IPS-18c (cell line): ENCODE results near the gene HIVEP1.

Experiments used
- H3K4me3 ChIP-seq: 2 replicates; pipeline ENCODE4 v1.7.0; 2013; ENCODE audit warnings: low read depth, mild to moderate bottlenecking, low read length, moderate library complexity; ENCODE audit not compliant: insufficient read depth
- H3K9me3 ChIP-seq: one replicate; pipeline ENCODE4 v1.6.1; 2013; ENCODE audit warnings: mild to moderate bottlenecking, low read length, moderate library complexity; ENCODE audit not compliant: control insufficient read depth, insufficient read depth

The HIVEP1 gene

DNA sequence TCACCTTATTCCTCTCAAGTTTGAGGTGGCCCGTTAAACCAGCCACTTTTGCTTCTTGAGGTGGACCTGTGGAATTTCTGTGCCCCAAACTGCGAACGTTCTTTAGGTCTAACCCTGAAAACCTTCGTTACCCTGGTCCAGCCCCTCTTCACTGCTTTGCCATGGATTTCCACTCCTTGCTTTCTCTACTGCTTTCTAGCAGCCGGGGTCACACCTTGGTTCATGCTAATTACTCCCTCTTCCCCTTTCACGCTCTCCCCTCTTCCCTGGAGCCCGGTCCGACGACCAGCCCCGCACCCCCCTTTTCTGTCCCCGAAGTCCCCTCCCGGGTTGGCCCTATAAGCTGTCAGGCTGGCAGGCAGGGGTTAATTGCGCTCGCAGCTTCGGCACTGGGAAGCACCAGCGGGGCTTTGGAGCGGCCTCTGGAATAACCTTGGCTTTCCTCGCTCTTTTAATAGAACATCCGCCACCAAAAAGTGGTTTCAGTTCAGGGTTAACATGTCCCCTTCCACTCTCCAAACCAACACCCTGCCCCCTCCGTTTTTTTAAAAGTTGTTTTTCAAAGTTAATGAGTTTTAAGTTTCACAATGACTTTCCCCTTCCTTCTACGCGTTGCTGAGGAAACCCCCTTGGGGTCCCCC, 1.4 kb upstream of the HIVEP1 start:
- H3K9me3 ChIP-seq: no peaks in the 10 kb centered on the region
- peak overlapping the region; percentile 56 for H3K4me3 ChIP-seq

DNA sequence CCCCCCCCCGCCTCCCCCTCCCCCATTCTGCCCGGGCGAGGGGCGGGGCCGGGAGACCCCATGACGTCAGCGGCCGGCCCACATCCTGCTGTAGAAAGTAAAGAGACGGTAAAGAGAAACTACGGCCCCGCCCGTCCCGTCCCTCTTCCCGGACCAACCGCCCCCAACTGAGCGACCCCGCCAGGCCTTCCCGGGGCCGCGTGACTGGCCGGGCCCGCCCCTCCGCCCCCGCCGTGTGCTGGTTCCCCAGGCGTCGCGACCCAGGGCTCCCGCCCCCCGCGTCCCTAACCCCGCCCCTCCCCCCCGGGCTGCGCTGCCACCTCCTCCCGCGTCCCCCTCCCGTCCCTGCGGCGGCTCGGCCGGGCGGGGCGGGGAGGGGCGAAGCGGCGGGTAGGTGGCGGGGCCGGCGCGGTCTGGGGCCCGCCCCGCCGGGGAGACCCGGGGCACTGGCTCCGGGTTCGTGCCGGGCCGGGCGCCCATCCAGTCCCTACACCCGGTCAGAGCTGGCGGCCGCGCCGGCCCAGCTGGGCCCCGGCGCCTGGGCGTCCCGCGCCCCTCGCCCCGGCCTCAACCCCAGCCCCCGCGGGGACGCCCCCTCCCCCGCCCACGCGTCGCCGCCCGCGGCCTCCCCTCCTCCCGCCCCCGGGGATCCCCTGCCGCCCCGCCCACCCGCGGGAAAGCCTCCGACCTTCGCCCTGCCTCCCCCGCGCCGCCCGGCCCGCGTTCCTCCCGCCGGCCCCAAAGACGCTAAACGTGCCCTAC, 655 bp upstream of the HIVEP1 start:
- Histone ChIP-seq H3K9me3 (no peaks in the 10 kb centered on the region), H3K4me3 (no peak overlapping the region; the same call in 1 of the 2 replicates)

- peak overlapping the region; percentile 69 for H3K4me3 ChIP-seq
- no peaks in the 10 kb centered on the region for H3K9me3 ChIP-seq
These were observed 620 bp downstream of the HIVEP1 start for GRCh38 chr6:12012558-12013306.

GRCh38 chr6:12013307-12013719, 1.2 kb downstream of the HIVEP1 start:
- Histone ChIP-seq H3K9me3 (no peaks in the 10 kb centered on the region), H3K4me3 (peak overlapping the region; percentile 69)

DNA sequence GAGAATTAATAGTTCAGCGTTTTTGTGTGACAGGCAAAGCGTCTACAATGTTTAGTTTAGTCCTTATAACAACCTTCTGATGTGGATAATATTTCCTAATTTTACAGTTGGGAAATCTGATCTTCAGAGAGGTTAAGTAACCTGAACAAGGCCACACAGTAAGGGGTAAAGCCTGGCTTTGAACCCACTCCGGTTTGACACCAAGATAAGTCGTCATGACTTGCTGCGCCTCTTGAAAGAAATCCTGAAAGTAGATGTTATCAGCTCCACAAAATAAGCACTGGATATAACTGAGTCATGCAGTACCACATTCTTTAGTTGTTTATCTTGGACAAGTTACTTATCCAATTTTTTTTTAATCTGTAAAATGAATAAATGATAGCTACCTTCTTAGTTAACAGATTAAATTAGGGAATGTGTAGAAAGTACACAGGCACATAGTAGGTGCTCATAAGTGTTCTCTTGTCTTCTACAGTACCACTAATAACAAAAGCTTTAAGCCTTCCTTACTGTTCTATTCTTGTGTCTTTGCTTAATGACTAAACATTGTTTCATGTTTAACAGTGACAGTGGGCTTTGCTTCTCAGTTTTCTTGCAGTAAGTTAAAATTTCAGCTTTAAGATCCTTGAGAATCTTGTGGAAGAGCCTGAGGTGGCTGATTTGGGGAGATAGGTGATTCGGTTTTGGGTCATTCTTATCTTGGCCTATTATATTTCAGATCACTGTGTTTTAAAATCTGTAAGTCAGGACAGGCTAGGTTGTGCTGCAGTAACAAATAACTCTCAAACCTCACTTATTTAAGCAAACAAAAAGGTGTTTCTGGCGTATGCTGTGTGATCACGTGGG, 2.1 kb downstream of the HIVEP1 start:
- H3K4me3 ChIP-seq: no peak overlapping the region
- H3K9me3 ChIP-seq: no peaks in the 10 kb centered on the region

GRCh38 chr6:12014873-12015149, 2.7 kb downstream of the HIVEP1 start:
- Histone ChIP-seq H3K4me3 (no peak overlapping the region), H3K9me3 (no peaks in the 10 kb centered on the region)

- Histone ChIP-seq H3K9me3 (no peaks in the 10 kb centered on the region), H3K4me3 (no peak overlapping the region)
These were observed 5.2 kb downstream of the HIVEP1 start for GRCh38 chr6:12017263-12017662.

DNA sequence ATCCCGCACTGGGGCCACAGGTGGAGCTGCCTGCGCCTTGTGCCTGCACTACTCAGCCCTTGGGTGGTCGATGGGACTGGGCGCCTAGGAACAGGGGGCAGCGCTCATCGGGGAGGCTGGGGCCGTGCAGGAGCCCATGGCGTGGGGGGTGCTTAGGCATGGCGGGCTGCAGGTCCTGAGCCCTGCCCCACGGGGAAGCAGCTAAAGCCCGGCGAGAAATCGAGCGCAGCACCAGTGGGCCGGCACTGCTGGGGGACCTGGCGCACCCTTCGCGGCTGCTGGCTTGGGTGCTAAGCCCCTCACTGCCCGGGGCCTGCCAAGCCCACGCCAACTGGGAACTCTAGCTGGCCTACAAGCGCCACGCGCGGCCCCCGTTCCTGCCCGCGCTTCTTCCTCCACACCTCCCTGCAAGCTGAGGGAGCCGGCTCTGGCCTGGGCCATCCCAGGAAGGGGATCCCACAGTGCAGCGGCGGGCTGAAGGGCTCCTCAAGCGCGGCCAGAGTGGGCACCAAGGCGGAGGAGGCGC, 5.8 kb downstream of the HIVEP1 start:
- no peak overlapping the region for H3K4me3 ChIP-seq
- no peaks in the 10 kb centered on the region for H3K9me3 ChIP-seq

DNA sequence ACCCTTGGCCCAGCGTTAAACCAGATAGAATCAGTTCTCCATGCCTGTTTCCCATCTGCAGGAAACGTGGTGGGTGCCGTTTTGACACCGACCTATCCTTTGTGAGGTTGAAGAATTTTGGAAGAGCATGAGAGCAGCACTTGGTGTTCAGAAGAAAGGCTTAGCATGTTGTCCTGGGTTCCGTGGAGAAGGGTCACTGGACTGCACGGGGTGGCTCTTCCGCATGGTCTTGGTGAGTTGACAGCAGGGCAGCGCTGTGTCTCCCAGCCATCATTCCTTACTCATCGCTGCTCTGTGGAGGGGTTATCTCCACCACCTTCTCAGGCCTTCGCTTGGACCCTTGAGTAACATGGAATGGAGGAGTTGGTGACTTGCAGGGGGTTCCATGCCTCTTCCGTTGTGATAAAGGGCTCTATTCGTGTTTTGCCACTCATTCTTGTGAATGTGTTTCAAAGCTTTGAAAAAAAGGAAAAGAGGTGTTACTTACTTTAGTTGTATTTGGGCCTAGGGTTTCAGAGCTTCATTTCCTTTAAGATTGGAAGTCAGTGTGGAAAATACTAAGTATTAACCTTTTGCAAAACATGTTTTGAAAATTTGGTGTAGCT, 8.2 kb downstream of the HIVEP1 start:
- Histone ChIP-seq H3K9me3 (no peaks in the 10 kb centered on the region), H3K4me3 (no peak overlapping the region)

GRCh38 chr6:12022481-12022880, 10.4 kb downstream of the HIVEP1 start:
- Histone ChIP-seq H3K9me3 (no peaks in the 10 kb centered on the region), H3K4me3 (no peak overlapping the region)

DNA sequence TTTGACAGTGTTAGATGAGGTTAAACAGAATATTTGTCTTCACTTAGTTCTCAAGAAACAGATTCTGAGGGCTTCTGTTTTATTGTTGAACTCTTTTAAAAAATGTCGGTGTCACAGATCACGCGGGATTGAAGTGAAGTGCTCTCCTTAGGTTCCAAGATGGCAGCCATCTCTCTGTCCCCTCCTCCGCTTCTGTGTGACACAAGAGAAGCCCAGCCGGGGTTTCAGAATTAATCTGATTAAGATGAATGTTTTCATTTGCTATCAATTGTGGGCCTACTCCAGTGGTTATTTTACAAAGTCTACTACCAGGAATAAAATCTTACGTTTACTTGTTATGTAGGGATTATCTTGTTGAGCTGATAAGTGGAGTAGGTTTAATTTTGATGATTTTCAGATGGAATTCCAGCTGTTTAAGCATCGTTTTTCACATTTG, 10.9 kb downstream of the HIVEP1 start:
- no peaks in the 10 kb centered on the region for H3K9me3 ChIP-seq
- H3K4me3 ChIP-seq: no peak overlapping the region

- Histone ChIP-seq H3K4me3 (no peak overlapping the region), H3K9me3 (no peaks in the 10 kb centered on the region)
These were observed 12.1 kb downstream of the HIVEP1 start for GRCh38 chr6:12024216-12024615.

- no peak overlapping the region for H3K4me3 ChIP-seq
- no peaks in the 10 kb centered on the region for H3K9me3 ChIP-seq
These were observed 12.8 kb downstream of the HIVEP1 start for GRCh38 chr6:12024699-12025434.

GRCh38 chr6:12026120-12026519, 14.0 kb downstream of the HIVEP1 start:
- H3K9me3 ChIP-seq: no peaks in the 10 kb centered on the region
- no peak overlapping the region for H3K4me3 ChIP-seq

GRCh38 chr6:12026833-12027232, 14.7 kb downstream of the HIVEP1 start:
- Histone ChIP-seq H3K4me3 (no peak overlapping the region), H3K9me3 (no peaks in the 10 kb centered on the region)

DNA sequence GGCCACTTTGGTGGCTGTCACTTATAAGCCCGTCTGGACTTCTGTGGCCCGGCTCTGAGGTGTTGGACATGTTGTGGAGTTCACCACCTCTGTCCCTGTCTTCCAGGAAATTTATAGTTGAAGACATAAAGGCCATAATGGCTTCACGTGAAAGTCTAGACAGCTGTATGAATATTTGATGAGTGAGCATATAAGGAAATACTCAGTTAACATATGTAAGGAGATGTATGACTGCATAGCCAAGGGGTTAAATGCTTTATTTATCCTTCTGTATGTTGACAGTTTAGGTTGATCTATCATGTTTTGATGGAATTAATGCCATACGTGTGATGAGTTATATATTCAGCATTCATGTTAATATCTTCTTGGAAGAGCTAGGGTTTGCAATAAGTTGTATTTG, 16.1 kb downstream of the HIVEP1 start:
- no peaks in the 10 kb centered on the region for H3K9me3 ChIP-seq

More for the DNA sequence above, 16.1 kb downstream of the HIVEP1 start:
- H3K4me3 ChIP-seq: no peak overlapping the region
